Measurements from ENCODE around the gene CRACDL. TPM values are rescaled to one million over a fixed set of nuclear protein-coding genes. Genes with fewer than 3 reads are reported as not detected.
A peak's percentile ranks its signal among the peaks of the same experiment; 100 is the strongest.

CRACDL gene
- total RNA-seq, 1 experiment from 2014 or later = not detected

GRCh38 chr2:98924038-98924830 is 11.8 kb downstream of the CRACDL start:
- no peak for TF ChIP-seq EZH2 (IDR thresholded peaks at IDR 0.05; ENCODE audit: low read length, unreplicated experiment)
- TF ChIP-seq, protein P1, sequence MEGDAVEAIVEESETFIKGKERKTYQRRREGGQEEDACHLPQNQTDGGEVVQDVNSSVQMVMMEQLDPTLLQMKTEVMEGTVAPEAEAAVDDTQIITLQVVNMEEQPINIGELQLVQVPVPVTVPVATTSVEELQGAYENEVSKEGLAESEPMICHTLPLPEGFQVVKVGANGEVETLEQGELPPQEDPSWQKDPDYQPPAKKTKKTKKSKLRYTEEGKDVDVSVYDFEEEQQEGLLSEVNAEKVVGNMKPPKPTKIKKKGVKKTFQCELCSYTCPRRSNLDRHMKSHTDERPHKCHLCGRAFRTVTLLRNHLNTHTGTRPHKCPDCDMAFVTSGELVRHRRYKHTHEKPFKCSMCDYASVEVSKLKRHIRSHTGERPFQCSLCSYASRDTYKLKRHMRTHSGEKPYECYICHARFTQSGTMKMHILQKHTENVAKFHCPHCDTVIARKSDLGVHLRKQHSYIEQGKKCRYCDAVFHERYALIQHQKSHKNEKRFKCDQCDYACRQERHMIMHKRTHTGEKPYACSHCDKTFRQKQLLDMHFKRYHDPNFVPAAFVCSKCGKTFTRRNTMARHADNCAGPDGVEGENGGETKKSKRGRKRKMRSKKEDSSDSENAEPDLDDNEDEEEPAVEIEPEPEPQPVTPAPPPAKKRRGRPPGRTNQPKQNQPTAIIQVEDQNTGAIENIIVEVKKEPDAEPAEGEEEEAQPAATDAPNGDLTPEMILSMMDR (conservative IDR thresholded peaks at IDR 0.05; ENCODE audit: low read depth, low read length) = no peak
- TF ChIP-seq EZH2phosphoT487 (IDR thresholded peaks at IDR 0.05; ENCODE audit: borderline replicate concordance, low read length) = no peak
- H3K9ac ChIP-seq (ENCODE audit: low read length) = no peak overlapping the region
- no peak for ATAC-seq
- POLR2A ChIA-PET (ENCODE audit: unreplicated experiment) = no interaction called here
- H3K79me2 ChIP-seq (ENCODE audit: low read length) = no peaks in the 10 kb centered on the region
- no peaks in the 10 kb centered on the region for H3K9me2 ChIP-seq (replicated peaks; ENCODE audit: low read length)
- H3K27me3 ChIP-seq (ENCODE audit: low read length) = no peaks in the 10 kb centered on the region
- H3K4me3 ChIP-seq (ENCODE audit: low read length) = no peak overlapping the region
- H3K4me1 ChIP-seq (ENCODE audit: insufficient read depth, low read length) = peaks cover 8% of the 10 kb centered on the region
- no TSS peak for BruUV-seq (replicated peaks)
- H3K36me3 ChIP-seq (ENCODE audit: low read depth, low read length) = no peaks in the 10 kb centered on the region
- H3K27ac ChIP-seq (ENCODE audit: low read length) = no peak overlapping the region
- no peak for DNase-seq
- H4K20me1 ChIP-seq (ENCODE audit: low read length) = no peaks in the 10 kb centered on the region
- no peaks in the 10 kb centered on the region for H3K9me3 ChIP-seq (ENCODE audit: low read length)
- H3F3A ChIP-seq (ENCODE audit: low read length, unreplicated experiment) = no peaks in the 10 kb centered on the region
- H2AFZ ChIP-seq (ENCODE audit: low read length) = no peak overlapping the region
- intact Hi-C loops (cut with micrococcal nuclease) = no loop called here
- CTCF ChIA-PET = no interaction called here
- H3K4me2 ChIP-seq (ENCODE audit: low read length) = no peak overlapping the region

DNA sequence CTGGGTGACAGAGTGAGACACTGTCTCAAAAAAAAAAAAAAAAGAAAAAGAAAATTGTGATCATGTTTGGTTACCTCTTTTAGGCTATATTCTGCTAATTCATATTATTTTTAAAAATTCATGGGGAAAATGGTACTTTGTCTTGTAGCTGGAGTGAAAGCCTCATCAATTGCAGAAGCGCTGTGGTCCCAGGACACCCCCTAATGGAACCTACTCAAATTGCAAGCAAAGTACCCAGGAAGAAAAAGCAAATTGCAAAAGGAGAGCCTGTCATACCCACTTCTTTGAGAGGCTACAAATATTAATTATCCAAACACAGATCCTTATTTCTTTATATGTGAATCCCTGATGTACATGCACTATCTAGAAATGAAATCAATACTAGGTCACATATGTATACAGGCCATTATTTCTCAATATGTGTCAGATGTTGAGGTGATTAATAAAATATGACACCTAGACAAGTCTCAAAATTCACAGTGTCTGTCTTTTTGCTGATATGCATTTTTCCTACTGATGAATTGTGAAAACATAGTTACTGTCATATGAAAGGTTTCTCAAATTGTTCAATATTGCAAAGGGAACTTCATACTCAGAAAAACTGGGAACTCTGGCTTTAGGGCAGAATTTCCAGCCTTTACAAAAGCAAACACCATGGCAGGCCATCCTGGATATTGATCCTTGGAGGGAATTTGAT is 12.6 kb downstream of the CRACDL start:
- Histone ChIP-seq H3K9me3 (ENCODE audit: low read length) (no peaks in the 10 kb centered on the region), H3K9ac (ENCODE audit: low read length) (no peak overlapping the region), H3K4me1 (ENCODE audit: insufficient read depth, low read length) (peaks cover 8% of the 10 kb centered on the region), H3F3A (ENCODE audit: low read length, unreplicated experiment) (no peaks in the 10 kb centered on the region), H3K36me3 (ENCODE audit: low read depth, low read length) (no peaks in the 10 kb centered on the region), H3K4me2 (ENCODE audit: low read length) (no peak overlapping the region), H4K20me1 (ENCODE audit: low read length) (no peaks in the 10 kb centered on the region), H3K4me3 (ENCODE audit: low read length) (no peak overlapping the region), H3K27me3 (ENCODE audit: low read length) (no peaks in the 10 kb centered on the region), H3K27ac (ENCODE audit: low read length) (no peak overlapping the region), H2AFZ (ENCODE audit: low read length) (no peak overlapping the region), H3K79me2 (ENCODE audit: low read length) (no peaks in the 10 kb centered on the region), H3K9me2 (replicated peaks; ENCODE audit: low read length) (no peaks in the 10 kb centered on the region)
- POLR2A ChIA-PET (ENCODE audit: unreplicated experiment) = no interaction called here
- CTCF ChIA-PET = no interaction called here
- BruUV-seq (replicated peaks) = no TSS peak
- DNase-seq (peak; percentile 40), ATAC-seq (no peak)
- TF ChIP-seq, protein P1 (conservative IDR thresholded peaks at IDR 0.05; ENCODE audit: low read depth, low read length) = peak; percentile 59
- TF ChIP-seq EZH2 (IDR thresholded peaks at IDR 0.05; ENCODE audit: low read length, unreplicated experiment) = no peak
- TF ChIP-seq EZH2phosphoT487 (IDR thresholded peaks at IDR 0.05; ENCODE audit: borderline replicate concordance, low read length) = no peak
- intact Hi-C loops (cut with micrococcal nuclease) = no loop called here

DNA sequence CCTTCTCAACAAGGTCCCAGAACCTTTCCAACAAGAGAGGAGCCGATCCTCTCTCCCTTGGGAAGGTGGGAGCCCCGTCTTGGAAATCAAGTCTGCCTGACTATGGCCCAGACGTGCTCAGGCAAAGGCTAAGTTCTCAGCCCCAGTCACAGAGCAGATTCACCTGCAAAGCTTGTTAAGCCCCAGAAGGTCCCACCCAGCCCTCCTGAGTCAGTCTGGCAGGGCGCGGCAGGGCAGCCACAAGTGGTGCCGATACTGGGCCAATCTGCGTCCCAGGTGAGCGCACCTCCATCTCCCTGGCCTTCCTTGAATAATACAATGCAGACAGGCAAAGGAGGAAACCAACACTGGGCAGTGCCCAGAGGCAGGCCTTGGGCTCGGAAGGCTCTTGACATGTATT is 15.0 kb downstream of the CRACDL start:
- Histone ChIP-seq H3K27ac (ENCODE audit: low read length) (no peak overlapping the region), H3K36me3 (ENCODE audit: low read depth, low read length) (no peaks in the 10 kb centered on the region), H3K79me2 (ENCODE audit: low read length) (no peaks in the 10 kb centered on the region), H3F3A (ENCODE audit: low read length, unreplicated experiment) (no peaks in the 10 kb centered on the region), H2AFZ (ENCODE audit: low read length) (no peak overlapping the region), H3K4me2 (ENCODE audit: low read length) (no peak overlapping the region), H4K20me1 (ENCODE audit: low read length) (no peaks in the 10 kb centered on the region), H3K9me2 (replicated peaks; ENCODE audit: low read length) (no peaks in the 10 kb centered on the region), H3K4me3 (ENCODE audit: low read length) (no peak overlapping the region), H3K9me3 (ENCODE audit: low read length) (no peaks in the 10 kb centered on the region), H3K4me1 (ENCODE audit: insufficient read depth, low read length) (peaks cover 14% of the 10 kb centered on the region), H3K9ac (ENCODE audit: low read length) (no peak overlapping the region), H3K27me3 (ENCODE audit: low read length) (no peaks in the 10 kb centered on the region)
- no TSS peak for BruUV-seq (replicated peaks)
- ATAC-seq (no peak), DNase-seq (no peak)
- no peak for TF ChIP-seq EZH2phosphoT487 (IDR thresholded peaks at IDR 0.05; ENCODE audit: borderline replicate concordance, low read length)
- ChIA-PET CTCF (no interaction called here), POLR2A (ENCODE audit: unreplicated experiment) (no interaction called here)
- intact Hi-C loops (cut with micrococcal nuclease) = no loop called here

All from PC-3 (cell line).